Mesothelial cell of epicardium (in vitro differentiated cells): ENCODE results near the gene ROS1. TPM values are rescaled to one million over a fixed set of nuclear protein-coding genes. Genes with fewer than 3 reads are reported as not detected.

Experiments
- DNase-seq, 2 experiments: peaks; one replicate each; pipeline ENCODE4 v3.0.0; 2021; ENCODE audit warnings: low spot score in 2 of 2; ENCODE audit not compliant: unreplicated experiment in 2 of 2
- H3K27ac Mint-ChIP-seq: 2 replicates; pipeline ENCODE4 v1.8.0; 2021; ENCODE audit warnings: mixed read lengths
- H3K27me3 Mint-ChIP-seq: 2 replicates; pipeline ENCODE4 v1.8.0; 2021; ENCODE audit warnings: low read depth, mixed read lengths
- H3K36me3 Mint-ChIP-seq: 2 replicates; pipeline ENCODE4 v1.8.0; 2021; ENCODE audit warnings: mixed read lengths
- H3K4me1 Mint-ChIP-seq: 2 replicates; pipeline ENCODE4 v1.8.0; 2021; ENCODE audit warnings: mixed read lengths
- H3K4me3 Mint-ChIP-seq: 2 replicates; pipeline ENCODE4 v1.8.0; 2021; ENCODE audit warnings: mild to moderate bottlenecking, moderate library complexity, mixed read lengths
- H3K9me3 Mint-ChIP-seq: 2 replicates; pipeline ENCODE4 v1.8.0; 2021; ENCODE audit warnings: mixed read lengths
- CTCF ChIP-seq: fragments of 200-600 bp; sonication (generic); IDR thresholded peaks from one replicate; pipeline ENCODE4 v1.5.0; 2021; ENCODE audit warnings: antibody characterized with exemption; ENCODE audit not compliant: unreplicated experiment
- total RNA-seq: library from RNA; stranded (reverse); gene quantifications from 3 replicates; pipeline ENCODE4 v1.2.1, GENCODE V29; 2021

The ROS1 gene
- total RNA-seq, 1 donor from 2014 or later = not detected

- Mint-ChIP-seq H3K27me3 (peaks cover 95% of the 10 kb centered on the region), H3K9me3 (no peaks in the 10 kb centered on the region), H3K36me3 (no peaks in the 10 kb centered on the region), H3K4me1 (peaks cover 18% of the 10 kb centered on the region), H3K4me3 (peak overlapping the region; percentile 30), H3K27ac (no peak overlapping the region)
- TF ChIP-seq CTCF = no peak
- DNase-seq = no peak
These were observed 156.1 kb downstream of the ROS1 start for GRCh38 chr6:117269638-117270054.

- Mint-ChIP-seq H3K36me3 (no peaks in the 10 kb centered on the region), H3K27me3 (peaks cover 95% of the 10 kb centered on the region), H3K4me3 (no peak overlapping the region), H3K27ac (no peak overlapping the region), H3K9me3 (no peaks in the 10 kb centered on the region), H3K4me1 (peaks cover 20% of the 10 kb centered on the region)
- no peak for DNase-seq
- no peak for TF ChIP-seq CTCF
These were observed 156.8 kb downstream of the ROS1 start for GRCh38 chr6:117268924-117269323.

GRCh38 chr6:117267766-117268534, 157.8 kb downstream of the ROS1 start:
- Mint-ChIP-seq H3K27ac (no peak overlapping the region), H3K36me3 (no peaks in the 10 kb centered on the region), H3K4me1 (peaks cover 20% of the 10 kb centered on the region), H3K4me3 (no peak overlapping the region), H3K27me3 (peaks cover 96% of the 10 kb centered on the region), H3K9me3 (no peaks in the 10 kb centered on the region)
- TF ChIP-seq CTCF = no peak
- no peak for DNase-seq

- Mint-ChIP-seq H3K27me3 (peaks cover 96% of the 10 kb centered on the region), H3K9me3 (no peaks in the 10 kb centered on the region), H3K27ac (no peak overlapping the region), H3K4me1 (peaks cover 20% of the 10 kb centered on the region), H3K4me3 (no peak overlapping the region), H3K36me3 (no peaks in the 10 kb centered on the region)
- DNase-seq = no peak
- no peak for TF ChIP-seq CTCF
These were observed 158.7 kb downstream of the ROS1 start for GRCh38 chr6:117267054-117267347.

GRCh38 chr6:117266257-117267053, 159.3 kb downstream of the ROS1 start:
- peak overlapping the region; percentile 68 for H3K4me3 Mint-ChIP-seq
- no peak for TF ChIP-seq CTCF
- no peaks in the 10 kb centered on the region for H3K36me3 Mint-ChIP-seq
- DNase-seq = no peak
- peaks cover 20% of the 10 kb centered on the region for H3K4me1 Mint-ChIP-seq
- H3K27ac Mint-ChIP-seq = no peak overlapping the region
- H3K9me3 Mint-ChIP-seq = no peaks in the 10 kb centered on the region
- peaks cover 96% of the 10 kb centered on the region for H3K27me3 Mint-ChIP-seq
